Right lobe of liver (tissue), 4 donors: ENCODE results near the gene IFI27L1.

Experiments used
- POLR2A ChIP-seq: fragments of 450-650 bp; IDR thresholded peaks from one replicate; pipeline ENCODE4 v1.6.1; 2017; ENCODE audit warnings: antibody characterized with exemption, mild to moderate bottlenecking
- TF ChIP-seq, protein P1 (sequence below), 4 donors: fragments of 200-600 bp in 3 of 4; fragments of 450-650 bp in 1 of 4; IDR thresholded peaks; one replicate each; pipeline versions ENCODE4 v1.5.1 to v1.8.0; 2016 to 2022; ENCODE audit warnings: antibody characterized with exemption in 4 of 4, mild to moderate bottlenecking in 2 of 4
- donor health status: DM: no; HTN: no; CAD: no.
- donor health status: DM: no; HTN: no; CAD: no.
- donor health status: DM: no; HTN: yes; CAD: no.

DNA sequence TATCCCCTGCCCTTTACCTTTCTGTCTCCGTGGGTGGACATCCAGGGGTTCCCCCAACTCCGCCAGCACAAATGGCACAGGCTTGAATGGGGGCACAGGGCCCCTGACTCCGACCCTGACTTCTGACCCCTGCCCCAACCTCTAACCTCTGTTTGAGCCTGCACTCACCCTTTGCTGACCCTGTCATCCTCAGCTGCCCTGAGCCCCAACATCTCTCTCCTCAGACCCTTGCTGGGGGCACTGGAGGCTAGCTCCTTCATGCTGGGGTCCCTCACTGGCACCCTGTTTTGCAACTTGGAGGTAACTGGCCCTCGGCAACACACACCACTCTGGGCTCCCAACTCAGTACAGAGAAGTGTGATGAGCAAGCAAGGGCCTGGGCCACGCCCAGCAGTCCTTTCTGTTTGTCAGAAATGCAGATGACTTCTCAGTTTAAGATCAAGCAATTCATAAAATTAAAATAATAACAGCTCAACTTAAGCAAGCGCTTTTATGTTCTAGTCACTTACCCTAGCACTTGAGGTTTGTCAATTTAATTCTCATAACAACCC lies 31.5 kb downstream of the IFI27L1 start:
- TF ChIP-seq, protein P1, sequence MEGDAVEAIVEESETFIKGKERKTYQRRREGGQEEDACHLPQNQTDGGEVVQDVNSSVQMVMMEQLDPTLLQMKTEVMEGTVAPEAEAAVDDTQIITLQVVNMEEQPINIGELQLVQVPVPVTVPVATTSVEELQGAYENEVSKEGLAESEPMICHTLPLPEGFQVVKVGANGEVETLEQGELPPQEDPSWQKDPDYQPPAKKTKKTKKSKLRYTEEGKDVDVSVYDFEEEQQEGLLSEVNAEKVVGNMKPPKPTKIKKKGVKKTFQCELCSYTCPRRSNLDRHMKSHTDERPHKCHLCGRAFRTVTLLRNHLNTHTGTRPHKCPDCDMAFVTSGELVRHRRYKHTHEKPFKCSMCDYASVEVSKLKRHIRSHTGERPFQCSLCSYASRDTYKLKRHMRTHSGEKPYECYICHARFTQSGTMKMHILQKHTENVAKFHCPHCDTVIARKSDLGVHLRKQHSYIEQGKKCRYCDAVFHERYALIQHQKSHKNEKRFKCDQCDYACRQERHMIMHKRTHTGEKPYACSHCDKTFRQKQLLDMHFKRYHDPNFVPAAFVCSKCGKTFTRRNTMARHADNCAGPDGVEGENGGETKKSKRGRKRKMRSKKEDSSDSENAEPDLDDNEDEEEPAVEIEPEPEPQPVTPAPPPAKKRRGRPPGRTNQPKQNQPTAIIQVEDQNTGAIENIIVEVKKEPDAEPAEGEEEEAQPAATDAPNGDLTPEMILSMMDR (IDR thresholded peaks at IDR 0.05), result no peak
- TF ChIP-seq POLR2A, result no peak
